ENCODE measurements around the gene PRDM16. TPM values are rescaled to one million over a fixed set of nuclear protein-coding genes. Genes with fewer than 3 reads are reported as not detected.

PRDM16 gene
- total and polyA plus RNA-seq, 2 donors (not counting 1 experiment from before 2014, with no cell fraction given): 0.03 to 0.12 TPM

DNA sequence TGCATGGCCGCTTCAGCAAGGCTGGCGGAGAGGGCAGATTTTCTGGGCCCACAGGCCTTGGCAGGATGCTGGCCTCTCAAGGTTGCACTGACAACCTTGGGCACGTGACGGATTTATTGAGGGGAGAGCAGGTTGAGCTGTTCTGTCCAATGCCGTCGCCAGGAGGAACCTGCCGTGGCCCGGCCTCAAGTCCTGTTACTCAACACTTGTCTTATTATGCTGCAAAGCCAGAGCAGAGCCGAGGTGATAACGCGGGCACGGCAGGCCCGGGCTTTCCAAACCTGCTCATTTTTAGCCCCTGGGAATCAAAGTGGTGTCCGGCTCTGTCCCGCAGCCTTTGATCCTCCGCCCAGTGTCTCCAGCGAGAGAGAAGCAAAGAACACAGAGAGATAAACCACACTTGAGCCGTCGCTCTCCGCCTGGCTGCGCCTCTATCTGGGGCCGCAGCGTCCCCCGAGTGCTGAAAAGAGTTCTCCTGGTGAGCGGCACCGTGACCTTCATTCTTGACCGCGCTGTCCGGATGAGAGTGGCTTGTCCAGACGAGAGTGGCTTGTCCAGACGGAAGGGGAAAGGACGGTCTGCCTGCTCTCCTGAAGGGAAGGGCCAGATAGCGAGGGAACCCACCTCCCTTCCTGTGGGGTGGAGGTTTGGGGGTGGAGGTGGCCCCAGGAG, 223.2 kb downstream of the PRDM16 start:
- no peak overlapping the region for H3K4me3 Mint-ChIP-seq
- Histone ChIP-seq H3K9me3 (ENCODE audit: control extremely low read depth in 1 of 3, control insufficient read depth in 2 of 3, insufficient read depth in 1 of 3, low read length in 2 of 3) (no peaks in the 10 kb centered on the region), H4K20me1 (ENCODE audit: control insufficient read depth, insufficient read depth, low read length, poor library complexity, severe bottlenecking) (no peaks in the 10 kb centered on the region), H3K79me2 (ENCODE audit: control insufficient read depth, insufficient read depth, low read length) (no peaks in the 10 kb centered on the region), H3K27ac (ENCODE audit: low read length in 2 of 2) (no peak overlapping the region), H3K27me3 (replicated peaks in 1 of 4; ENCODE audit: control extremely low read depth in 1 of 4, control insufficient read depth in 3 of 4, insufficient read depth in 4 of 4, low read length in 3 of 4) (no peaks in the 10 kb centered on the region), H3K4me1 (ENCODE audit: control insufficient read depth in 2 of 2, insufficient read depth in 2 of 2, low read length in 2 of 2) (no peaks in the 10 kb centered on the region), H3K4me2 (replicated peaks; ENCODE audit: low read depth, low read length, poor library complexity, severe bottlenecking) (no peak overlapping the region), H3K4me3 (ENCODE audit: control extremely low read depth in 1 of 5, extremely low read depth in 1 of 5, insufficient read depth in 1 of 5, low read depth in 2 of 5, low read length in 4 of 5) (no peak overlapping the region), H2AFZ (ENCODE audit: insufficient read depth, low read depth, low read length, poor library complexity, severe bottlenecking) (no peak overlapping the region), H3K36me3 (replicated peaks in 1 of 2; ENCODE audit: control extremely low read depth in 1 of 2, control insufficient read depth in 1 of 2, extremely low read depth in 1 of 2, insufficient read depth in 2 of 2, low read length in 1 of 2) (no peaks in the 10 kb centered on the region), H3K9ac (ENCODE audit: low read length) (no peak overlapping the region)
- DNase-seq (no peak), ATAC-seq (ENCODE audit: low read depth) (no peak)
- intact Hi-C loops (cut with micrococcal nuclease): no loop called here
- no peak for TF ChIP-seq EZH2 (IDR thresholded peaks at IDR 0.05; ENCODE audit: borderline replicate concordance, insufficient read depth, low read depth, low read length, poor library complexity, severe bottlenecking)
- TF ChIP-seq, protein P1, sequence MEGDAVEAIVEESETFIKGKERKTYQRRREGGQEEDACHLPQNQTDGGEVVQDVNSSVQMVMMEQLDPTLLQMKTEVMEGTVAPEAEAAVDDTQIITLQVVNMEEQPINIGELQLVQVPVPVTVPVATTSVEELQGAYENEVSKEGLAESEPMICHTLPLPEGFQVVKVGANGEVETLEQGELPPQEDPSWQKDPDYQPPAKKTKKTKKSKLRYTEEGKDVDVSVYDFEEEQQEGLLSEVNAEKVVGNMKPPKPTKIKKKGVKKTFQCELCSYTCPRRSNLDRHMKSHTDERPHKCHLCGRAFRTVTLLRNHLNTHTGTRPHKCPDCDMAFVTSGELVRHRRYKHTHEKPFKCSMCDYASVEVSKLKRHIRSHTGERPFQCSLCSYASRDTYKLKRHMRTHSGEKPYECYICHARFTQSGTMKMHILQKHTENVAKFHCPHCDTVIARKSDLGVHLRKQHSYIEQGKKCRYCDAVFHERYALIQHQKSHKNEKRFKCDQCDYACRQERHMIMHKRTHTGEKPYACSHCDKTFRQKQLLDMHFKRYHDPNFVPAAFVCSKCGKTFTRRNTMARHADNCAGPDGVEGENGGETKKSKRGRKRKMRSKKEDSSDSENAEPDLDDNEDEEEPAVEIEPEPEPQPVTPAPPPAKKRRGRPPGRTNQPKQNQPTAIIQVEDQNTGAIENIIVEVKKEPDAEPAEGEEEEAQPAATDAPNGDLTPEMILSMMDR (IDR thresholded peaks at IDR 0.05): no peak
- 94% methylated on average over 33 of the region's 33 CpGs for WGBS (ENCODE audit: insufficient coverage)
- H3K4me1 Mint-ChIP-seq: no peaks in the 10 kb centered on the region
- no peaks in the 10 kb centered on the region for H3K9me3 Mint-ChIP-seq (ENCODE audit: insufficient read depth)
- ChIA-PET POLR2A (no interaction called here), CTCF (no interaction called here)
- H3K27me3 Mint-ChIP-seq: no peaks in the 10 kb centered on the region
- no peak overlapping the region for H3K27ac Mint-ChIP-seq

DNA sequence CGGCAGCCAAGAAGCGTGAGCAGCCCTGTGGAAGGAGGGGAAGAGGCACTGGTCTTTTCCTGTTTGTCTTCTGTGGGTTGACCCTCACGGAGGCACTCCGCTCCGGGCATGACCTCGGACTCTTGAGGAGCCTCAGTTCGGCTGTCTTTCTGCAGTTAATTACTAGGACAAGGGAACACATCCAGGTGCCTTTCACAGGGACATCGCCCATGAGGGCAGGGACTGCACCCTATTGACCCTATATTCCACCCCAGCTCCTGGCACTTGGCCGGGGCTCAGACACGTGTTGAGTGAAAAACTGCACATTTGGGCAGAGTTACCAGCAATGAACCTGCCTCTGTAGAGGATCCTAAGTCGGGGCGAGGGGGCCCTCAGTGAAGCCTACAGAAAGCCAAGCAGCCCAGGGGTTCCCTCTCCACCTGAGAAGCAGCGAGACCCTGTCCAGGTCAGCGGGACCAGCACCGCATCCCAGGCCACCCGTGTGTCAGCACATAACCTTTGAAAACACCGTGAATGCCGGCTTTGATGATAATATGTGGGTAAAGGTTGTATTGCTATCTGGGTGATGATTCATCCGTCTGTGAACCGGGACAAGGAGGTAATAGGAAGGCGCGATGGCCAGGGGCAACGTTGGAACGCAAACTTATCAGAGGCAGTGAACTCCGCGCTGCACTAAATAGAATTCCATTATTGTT, 224.0 kb downstream of the PRDM16 start:
- no peaks in the 10 kb centered on the region for H3K36me3 ChIP-seq (replicated peaks in 1 of 2; ENCODE audit: control extremely low read depth in 1 of 2, control insufficient read depth in 1 of 2, extremely low read depth in 1 of 2, insufficient read depth in 2 of 2, low read length in 1 of 2)
- no peak overlapping the region for H3K4me3 Mint-ChIP-seq
- TF ChIP-seq, protein P1 (IDR thresholded peaks at IDR 0.05): no peak
- no peak for TF ChIP-seq EZH2 (IDR thresholded peaks at IDR 0.05; ENCODE audit: borderline replicate concordance, insufficient read depth, low read depth, low read length, poor library complexity, severe bottlenecking)
- no peak overlapping the region for H3K27ac Mint-ChIP-seq
- ChIA-PET POLR2A (no interaction called here), CTCF (no interaction called here)
- H3K4me3 ChIP-seq (ENCODE audit: control extremely low read depth in 1 of 5, extremely low read depth in 1 of 5, insufficient read depth in 1 of 5, low read depth in 2 of 5, low read length in 4 of 5): no peak overlapping the region
- H4K20me1 ChIP-seq (ENCODE audit: control insufficient read depth, insufficient read depth, low read length, poor library complexity, severe bottlenecking): no peaks in the 10 kb centered on the region
- H3K79me2 ChIP-seq (ENCODE audit: control insufficient read depth, insufficient read depth, low read length): no peaks in the 10 kb centered on the region
- WGBS (ENCODE audit: insufficient coverage): 93% methylated on average over 20 of the region's 26 CpGs
- H3K4me1 ChIP-seq (ENCODE audit: control insufficient read depth in 2 of 2, insufficient read depth in 2 of 2, low read length in 2 of 2): no peaks in the 10 kb centered on the region
- H3K27me3 Mint-ChIP-seq: no peaks in the 10 kb centered on the region
- intact Hi-C loops (cut with micrococcal nuclease): no loop called here
- no peak overlapping the region for H3K9ac ChIP-seq (ENCODE audit: low read length)
- no peaks in the 10 kb centered on the region for H3K9me3 Mint-ChIP-seq (ENCODE audit: insufficient read depth)
- H3K4me2 ChIP-seq (replicated peaks; ENCODE audit: low read depth, low read length, poor library complexity, severe bottlenecking): no peak overlapping the region
- H2AFZ ChIP-seq (ENCODE audit: insufficient read depth, low read depth, low read length, poor library complexity, severe bottlenecking): no peak overlapping the region
- no peaks in the 10 kb centered on the region for H3K4me1 Mint-ChIP-seq
- no peak overlapping the region for H3K27ac ChIP-seq (ENCODE audit: low read length in 2 of 2)
- no peaks in the 10 kb centered on the region for H3K27me3 ChIP-seq (replicated peaks in 1 of 4; ENCODE audit: control extremely low read depth in 1 of 4, control insufficient read depth in 3 of 4, insufficient read depth in 4 of 4, low read length in 3 of 4)
- ATAC-seq (ENCODE audit: low read depth) (no peak), DNase-seq (no peak)
- H3K9me3 ChIP-seq (ENCODE audit: control extremely low read depth in 1 of 3, control insufficient read depth in 2 of 3, insufficient read depth in 1 of 3, low read length in 2 of 3): no peaks in the 10 kb centered on the region
